ENCODE measurements around the gene PRDM9.

- no peak for TF ChIP-seq POLR2B (IDR thresholded peaks at IDR 0.05; ENCODE audit: low read depth, partially characterized antibody)
- no peak for TF ChIP-seq RERE (CRISPR knock-in tag; IDR thresholded peaks at IDR 0.05; ENCODE audit: borderline replicate concordance)
- no peak for TF ChIP-seq TAF15 (IDR thresholded peaks at IDR 0.05; ENCODE audit: low read depth, low read length)
- TF ChIP-seq ZNF133 (CRISPR knock-in tag; IDR thresholded peaks at IDR 0.05), result no peak
- no peak for TF ChIP-seq POLR2A (conservative IDR thresholded peaks at IDR 0.05)
- TF ChIP-seq RAD21 (CRISPR knock-in tag; conservative IDR thresholded peaks at IDR 0.05 in 1 of 2, IDR thresholded peaks at IDR 0.05 in 1 of 2), result no peak
These were observed 18.3 kb downstream of the PRDM9 start for GRCh38 chr5:23525751-23526150.
